Measurements from ENCODE around the gene MGAT4C. TPM values are rescaled to one million over a fixed set of nuclear protein-coding genes. Genes with fewer than 3 reads are reported as not detected.

Gene MGAT4C
- total RNA-seq, 1 donor from 2014 or later: not detected

DNA sequence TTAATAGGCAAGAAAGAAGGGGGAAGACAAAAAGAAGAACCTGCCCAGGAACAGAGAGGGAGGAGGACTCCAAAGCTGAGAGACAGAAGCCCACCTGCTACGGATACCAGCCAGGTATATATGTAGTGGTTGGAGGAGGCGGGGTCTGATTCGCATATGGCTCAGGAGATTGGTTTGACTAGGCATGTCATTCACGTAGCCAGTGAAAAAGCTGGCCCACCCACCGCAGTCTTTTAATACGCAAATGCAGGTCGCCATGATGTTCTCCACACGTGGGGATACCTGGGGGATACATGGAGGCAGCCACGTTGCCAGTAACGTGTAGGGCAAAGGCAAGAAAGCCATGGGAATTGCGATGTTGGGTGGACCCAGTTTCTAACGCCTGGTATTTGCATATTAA is 308.9 kb downstream of the MGAT4C start:
- no peak overlapping the region for H3K27ac ChIP-seq
- H3K4me3 ChIP-seq: no peak overlapping the region
- Mint-ChIP-seq H3K9me3 (no peaks in the 10 kb centered on the region), H3K4me3 (no peak overlapping the region), H3K36me3 (no peaks in the 10 kb centered on the region), H3K4me1 (peaks cover 4% of the 10 kb centered on the region), H3K27ac (no peak overlapping the region), H3K27me3 (ENCODE audit: insufficient read depth, low read depth) (no peaks in the 10 kb centered on the region)
- no peak overlapping the region for H3K9ac ChIP-seq
- no peaks in the 10 kb centered on the region for H3K27me3 ChIP-seq
- H4K20me1 ChIP-seq (ENCODE audit: low read depth): no peaks in the 10 kb centered on the region
- H3K79me2 ChIP-seq (ENCODE audit: low read depth): no peaks in the 10 kb centered on the region
- TF ChIP-seq EZH2 (IDR thresholded peaks at IDR 0.05) (no peak), EZH2phosphoT487 (IDR thresholded peaks at IDR 0.05) (no peak)
- TF ChIP-seq, protein P1, sequence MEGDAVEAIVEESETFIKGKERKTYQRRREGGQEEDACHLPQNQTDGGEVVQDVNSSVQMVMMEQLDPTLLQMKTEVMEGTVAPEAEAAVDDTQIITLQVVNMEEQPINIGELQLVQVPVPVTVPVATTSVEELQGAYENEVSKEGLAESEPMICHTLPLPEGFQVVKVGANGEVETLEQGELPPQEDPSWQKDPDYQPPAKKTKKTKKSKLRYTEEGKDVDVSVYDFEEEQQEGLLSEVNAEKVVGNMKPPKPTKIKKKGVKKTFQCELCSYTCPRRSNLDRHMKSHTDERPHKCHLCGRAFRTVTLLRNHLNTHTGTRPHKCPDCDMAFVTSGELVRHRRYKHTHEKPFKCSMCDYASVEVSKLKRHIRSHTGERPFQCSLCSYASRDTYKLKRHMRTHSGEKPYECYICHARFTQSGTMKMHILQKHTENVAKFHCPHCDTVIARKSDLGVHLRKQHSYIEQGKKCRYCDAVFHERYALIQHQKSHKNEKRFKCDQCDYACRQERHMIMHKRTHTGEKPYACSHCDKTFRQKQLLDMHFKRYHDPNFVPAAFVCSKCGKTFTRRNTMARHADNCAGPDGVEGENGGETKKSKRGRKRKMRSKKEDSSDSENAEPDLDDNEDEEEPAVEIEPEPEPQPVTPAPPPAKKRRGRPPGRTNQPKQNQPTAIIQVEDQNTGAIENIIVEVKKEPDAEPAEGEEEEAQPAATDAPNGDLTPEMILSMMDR (IDR thresholded peaks at IDR 0.05): no peak
- no peaks in the 10 kb centered on the region for H3F3A ChIP-seq (ENCODE audit: low read depth)
- H3K9me3 ChIP-seq (ENCODE audit: low read depth): no peaks in the 10 kb centered on the region
- no peak for DNase-seq (ENCODE audit: low spot score)
- no peak overlapping the region for H2AFZ ChIP-seq (replicated peaks)
- H3K4me2 ChIP-seq: no peak overlapping the region
- peaks cover 8% of the 10 kb centered on the region for H3K4me1 ChIP-seq
- H3K36me3 ChIP-seq: no peaks in the 10 kb centered on the region

DNA sequence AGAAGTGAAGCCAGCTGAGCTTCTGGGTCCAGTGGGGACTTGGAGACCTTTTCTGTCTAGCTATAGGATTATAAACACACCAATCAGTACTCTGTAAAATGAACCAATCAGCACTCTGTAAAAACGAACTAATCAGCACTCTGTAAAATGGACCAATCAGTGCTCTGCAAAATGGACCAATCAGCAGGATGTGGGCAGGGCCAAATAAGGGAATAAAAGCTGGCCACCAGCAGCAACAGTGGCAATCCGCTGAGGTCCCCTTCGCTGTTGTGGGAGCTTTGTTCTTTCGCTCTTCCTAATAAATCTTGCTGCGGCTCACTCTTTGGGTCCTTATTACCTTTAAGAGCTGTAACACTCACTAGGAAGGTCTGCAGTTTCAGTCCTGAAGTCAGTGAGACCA is 309.8 kb downstream of the MGAT4C start:
- Histone ChIP-seq H3K27me3 (no peaks in the 10 kb centered on the region), H3K4me1 (peaks cover 8% of the 10 kb centered on the region), H3K27ac (no peak overlapping the region), H3K9me3 (ENCODE audit: low read depth) (no peaks in the 10 kb centered on the region), H3F3A (ENCODE audit: low read depth) (no peaks in the 10 kb centered on the region), H2AFZ (replicated peaks) (no peak overlapping the region), H4K20me1 (ENCODE audit: low read depth) (no peaks in the 10 kb centered on the region), H3K36me3 (no peaks in the 10 kb centered on the region), H3K9ac (no peak overlapping the region), H3K4me2 (no peak overlapping the region), H3K4me3 (no peak overlapping the region), H3K79me2 (ENCODE audit: low read depth) (no peaks in the 10 kb centered on the region)
- DNase-seq (ENCODE audit: low spot score): no peak
- Mint-ChIP-seq H3K4me3 (no peak overlapping the region), H3K27ac (no peak overlapping the region), H3K27me3 (ENCODE audit: insufficient read depth, low read depth) (no peaks in the 10 kb centered on the region), H3K36me3 (no peaks in the 10 kb centered on the region), H3K9me3 (no peaks in the 10 kb centered on the region), H3K4me1 (peaks cover 4% of the 10 kb centered on the region)
- TF ChIP-seq EZH2 (IDR thresholded peaks at IDR 0.05) (no peak), EZH2phosphoT487 (IDR thresholded peaks at IDR 0.05) (no peak)
- TF ChIP-seq, protein P1 (IDR thresholded peaks at IDR 0.05): no peak

DNA sequence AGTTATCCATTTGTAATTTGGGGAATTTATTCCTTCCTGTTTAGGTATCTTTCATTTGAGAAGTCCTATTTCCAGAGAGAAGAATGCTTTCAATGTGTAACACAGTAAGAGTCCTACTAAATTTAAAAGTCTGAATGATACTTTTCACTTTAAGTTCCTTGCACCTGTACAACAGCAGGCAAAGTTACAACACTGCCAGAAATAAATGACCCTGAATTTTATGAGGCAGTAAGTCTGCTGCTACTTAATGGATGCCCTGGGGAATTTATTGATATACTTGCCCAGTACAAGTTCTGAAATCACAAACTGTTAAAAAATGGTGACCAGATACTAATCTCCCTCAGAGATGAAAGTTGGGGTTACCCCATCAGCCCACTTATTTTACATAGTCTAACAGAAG is 329.0 kb downstream of the MGAT4C start:
- H3K9ac ChIP-seq: no peak overlapping the region
- H3K4me1 ChIP-seq: no peaks in the 10 kb centered on the region
- TF ChIP-seq EZH2phosphoT487 (IDR thresholded peaks at IDR 0.05): no peak
- no peak for TF ChIP-seq EZH2 (IDR thresholded peaks at IDR 0.05)
- TF ChIP-seq, protein P1 (IDR thresholded peaks at IDR 0.05): no peak
- H2AFZ ChIP-seq (replicated peaks): no peak overlapping the region
- no peaks in the 10 kb centered on the region for H3K27me3 ChIP-seq
- no peaks in the 10 kb centered on the region for H4K20me1 ChIP-seq (ENCODE audit: low read depth)
- H3K36me3 ChIP-seq: no peaks in the 10 kb centered on the region
- no peak overlapping the region for H3K4me3 ChIP-seq
- H3K9me3 ChIP-seq (ENCODE audit: low read depth): no peaks in the 10 kb centered on the region
- no peak overlapping the region for H3K27ac Mint-ChIP-seq
- H3K4me2 ChIP-seq: no peak overlapping the region
- no peaks in the 10 kb centered on the region for H3K27me3 Mint-ChIP-seq (ENCODE audit: insufficient read depth, low read depth)
- no peak overlapping the region for H3K27ac ChIP-seq
- H3K36me3 Mint-ChIP-seq: no peaks in the 10 kb centered on the region
- H3K4me1 Mint-ChIP-seq: no peaks in the 10 kb centered on the region
- DNase-seq (ENCODE audit: low spot score): no peak
- H3F3A ChIP-seq (ENCODE audit: low read depth): no peaks in the 10 kb centered on the region
- no peaks in the 10 kb centered on the region for H3K79me2 ChIP-seq (ENCODE audit: low read depth)
- H3K9me3 Mint-ChIP-seq: no peaks in the 10 kb centered on the region
- no peak overlapping the region for H3K4me3 Mint-ChIP-seq
